Liver (tissue), 9 donors: ENCODE measurements around the gene ARRDC1. TPM values are rescaled to one million over a fixed set of nuclear protein-coding genes. Genes with fewer than 3 reads are reported as not detected.

Source experiments
- DNase-seq: peaks from one replicate; pipeline ENCODE4 v3.0.0-alpha.2; 2017; ENCODE audit warnings: low spot score
- H3K27ac ChIP-seq, 2 donors: one replicate each; pipeline ENCODE4 v1.7.0; 2013; ENCODE audit warnings: inconsistent platforms in 2 of 2, low read length in 2 of 2, control low read depth in 1 of 2, low read depth in 1 of 2, mild to moderate bottlenecking in 1 of 2
- H3K27me3 ChIP-seq, 4 donors: one replicate each; pipeline versions ENCODE4 v1.6.1 to v1.7.0; 2013; ENCODE audit warnings: low read length in 3 of 4, inconsistent platforms in 1 of 4, mild to moderate bottlenecking in 1 of 4, moderate library complexity in 1 of 4; ENCODE audit not compliant: control insufficient read depth in 4 of 4, insufficient read depth in 4 of 4
- H3K36me3 ChIP-seq, 4 donors: one replicate each; pipeline versions ENCODE4 v1.6.1 to v1.7.0; 2013; ENCODE audit warnings: low read length in 3 of 4, mild to moderate bottlenecking in 3 of 4, low read depth in 1 of 4, moderate library complexity in 1 of 4; ENCODE audit not compliant: control insufficient read depth in 4 of 4, insufficient read depth in 3 of 4
- H3K4me1 ChIP-seq, 4 donors: one replicate each; pipeline versions ENCODE4 v1.6.1 to v1.7.0; 2013; ENCODE audit warnings: low read length in 3 of 4, mild to moderate bottlenecking in 3 of 4, moderate library complexity in 1 of 4; ENCODE audit not compliant: control insufficient read depth in 4 of 4, insufficient read depth in 4 of 4
- H3K4me3 ChIP-seq, 3 donors: one replicate each; pipeline versions ENCODE4 v1.6.1 to v1.7.0; 2013; ENCODE audit warnings: low read length in 3 of 3, control low read depth in 1 of 3, low read depth in 1 of 3, mild to moderate bottlenecking in 1 of 3
- H3K9ac ChIP-seq, 2 donors: one replicate each; pipeline ENCODE4 v1.7.0; 2013; ENCODE audit warnings: low read length in 2 of 2, mild to moderate bottlenecking in 2 of 2, moderate library complexity in 2 of 2, control low read depth in 1 of 2, low read depth in 1 of 2
- H3K9me3 ChIP-seq, 4 donors: one replicate each; pipeline versions ENCODE4 v1.6.1 to v1.7.0; 2013; ENCODE audit warnings: low read length in 3 of 4; ENCODE audit not compliant: control insufficient read depth in 4 of 4
- EGR1 ChIP-seq, 2 donors: IDR thresholded peaks; 2 replicates each; pipeline ENCODE4 v1.6.1; 2016 to 2018; ENCODE audit warnings: antibody characterized with exemption in 2 of 2, low read depth in 2 of 2
- FOXA1 ChIP-seq: IDR thresholded peaks from 2 replicates; pipeline ENCODE4 v1.6.1; 2016; ENCODE audit warnings: antibody characterized with exemption
- FOXA2 ChIP-seq: IDR thresholded peaks from 2 replicates; pipeline ENCODE4 v1.6.1; 2016; ENCODE audit warnings: antibody characterized with exemption
- GABPA ChIP-seq, 2 donors: IDR thresholded peaks in 1 of 2; conservative IDR thresholded peaks in 1 of 2; 2 replicates each; pipeline ENCODE4 v1.6.1; 2016; ENCODE audit warnings: antibody characterized with exemption in 2 of 2, mild to moderate bottlenecking in 1 of 2, moderate library complexity in 1 of 2
- HNF4A ChIP-seq, 2 donors: conservative IDR thresholded peaks; 2 replicates each; pipeline ENCODE4 v1.6.1; 2016; ENCODE audit warnings: antibody characterized with exemption in 2 of 2, mild to moderate bottlenecking in 2 of 2
- HNF4G ChIP-seq: IDR thresholded peaks from 2 replicates; pipeline ENCODE4 v1.6.1; 2016; ENCODE audit warnings: antibody characterized with exemption
- JUND ChIP-seq, 2 donors: IDR thresholded peaks; 2 replicates each; pipeline ENCODE4 v1.6.1; 2016; ENCODE audit warnings: antibody characterized with exemption in 2 of 2
- NR2F2 ChIP-seq: IDR thresholded peaks from 2 replicates; pipeline ENCODE4 v1.6.1; 2016; ENCODE audit warnings: antibody characterized with exemption
- RAD21 ChIP-seq, 2 donors: IDR thresholded peaks; 2 replicates each; pipeline ENCODE4 v1.6.1; 2016; ENCODE audit warnings: antibody characterized with exemption in 2 of 2, mild to moderate bottlenecking in 2 of 2
- RXRA ChIP-seq, 2 donors: IDR thresholded peaks; 2 replicates each; pipeline ENCODE4 v1.6.1; 2017 to 2018; ENCODE audit warnings: antibody characterized with exemption in 2 of 2, mild to moderate bottlenecking in 1 of 2
- SP1 ChIP-seq: IDR thresholded peaks from 2 replicates; pipeline ENCODE4 v1.6.1; 2018; ENCODE audit warnings: antibody characterized with exemption, mild to moderate bottlenecking
- TAF1 ChIP-seq: conservative IDR thresholded peaks from 2 replicates; pipeline ENCODE4 v1.6.1; 2016; ENCODE audit warnings: antibody characterized with exemption, mild to moderate bottlenecking
- YY1 ChIP-seq: IDR thresholded peaks from 2 replicates; pipeline ENCODE4 v1.6.1; 2016; ENCODE audit warnings: antibody characterized with exemption, mild to moderate bottlenecking
- WGBS: extraction: QIAGEN DNeasy Blood & Tissue Kit; methylation state at CpG from one replicate; pipeline ENCODE4 v1.1.7; 2013; 5-methylcytosine and 5-hydroxymethylcytosine counted together
- polyA plus RNA-seq, 2 donors: library from polyadenylated mRNA; stranded (reverse) in 1 of 2; unstranded in 1 of 2; fragments of 200-250 nt in 1 of 2; fragments of >200 nt in 1 of 2; fragmentation: Nextera tagmentation in 1 of 2; extraction: Ambion mirVana in 1 of 2; gene quantifications; one replicate each; pipeline versions ENCODE4 v1.2.1 to v1.2.3, GENCODE V29; 2013 to 2015
- total RNA-seq, 2 donors: library from RNA; depleted of rRNA; stranded (reverse); fragments of >200 nt; gene quantifications; one replicate each; pipeline ENCODE4 v1.2.3, GENCODE V29; 2014
- TF ChIP-seq, protein P1 (sequence below): IDR thresholded peaks from 2 replicates; pipeline ENCODE4 v1.6.1; 2016; ENCODE audit warnings: antibody characterized with exemption
- TF ChIP-seq, protein P2 (sequence below): IDR thresholded peaks from 2 replicates; pipeline ENCODE4 v1.6.1; 2016; ENCODE audit warnings: antibody characterized with exemption, mild to moderate bottlenecking
- TF ChIP-seq, protein P3 (sequence below): IDR thresholded peaks from 2 replicates; pipeline ENCODE4 v1.6.1; 2016; ENCODE audit warnings: antibody characterized with exemption
- TF ChIP-seq, protein P4 (sequence below): fragments of 150-350 bp; IDR thresholded peaks from 2 replicates; pipeline ENCODE4 v1.5.1; 2017; ENCODE audit warnings: improper control_type of control experiment, low read depth, low read length; ENCODE audit not compliant: missing input control
- donor health status: healthy.
- donor health status: healthy.
- donor health status: healthy.
- donor health status: healthy.
- donor health status: healthy.

ARRDC1 gene
- total and polyA plus RNA-seq, 4 donors, result 9.8 to 31.6 (median 23.4) TPM

DNA sequence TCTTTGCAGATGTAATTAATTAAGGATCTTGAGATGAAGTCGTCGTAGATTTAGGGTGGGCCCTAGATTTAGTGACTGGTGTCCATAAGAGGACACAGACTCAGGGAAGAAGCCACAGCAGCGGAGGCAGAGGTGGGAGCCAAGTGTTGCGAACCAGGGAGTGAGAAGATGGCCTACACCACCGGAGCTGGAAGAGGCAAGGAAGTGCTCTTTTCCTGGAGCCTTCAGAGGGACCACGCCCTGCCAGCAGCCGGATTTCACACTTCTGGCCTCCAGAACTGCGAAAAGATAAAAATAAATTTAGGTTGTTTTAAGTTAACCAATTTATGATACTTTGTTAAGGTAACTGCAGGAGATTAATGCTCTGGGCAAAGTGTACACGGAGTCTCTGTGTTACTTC is 44.1 kb downstream of the ARRDC1 start:
- no peak overlapping the region for H3K27ac ChIP-seq

DNA sequence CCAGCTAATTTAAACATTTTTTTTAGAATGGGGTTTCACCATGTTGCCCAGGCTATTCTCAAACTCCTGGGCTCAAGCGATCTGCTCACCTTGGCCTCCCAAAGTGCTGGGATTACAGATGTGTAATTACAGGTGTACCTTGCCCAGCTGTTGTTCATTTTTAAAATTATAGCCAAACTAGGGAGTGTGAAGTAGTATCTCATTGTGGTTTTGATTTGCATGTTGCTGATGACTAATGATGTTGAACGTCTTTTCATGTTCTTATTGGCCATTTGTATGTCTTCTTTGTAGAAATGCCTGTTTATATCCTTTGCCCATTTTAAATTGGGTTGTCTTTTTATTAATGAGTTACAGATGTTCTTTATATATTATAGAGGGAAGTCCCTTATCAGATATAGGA is 44.8 kb downstream of the ARRDC1 start:
- no peaks in the 10 kb centered on the region for H3K4me1 ChIP-seq
- 91% methylated on average over 2 of the region's 2 CpGs for WGBS
- no peak for DNase-seq
- H3K9me3 ChIP-seq, result no peaks in the 10 kb centered on the region
- TF ChIP-seq RXRA (IDR thresholded peaks at IDR 0.05), result no peak
- TF ChIP-seq HNF4G, result no peak
- TF ChIP-seq FOXA1, result no peak
- TF ChIP-seq YY1, result no peak
- TF ChIP-seq SP1, result no peak
- no peak for TF ChIP-seq NR2F2
- no peak for TF ChIP-seq FOXA2
- TF ChIP-seq, protein P1, sequence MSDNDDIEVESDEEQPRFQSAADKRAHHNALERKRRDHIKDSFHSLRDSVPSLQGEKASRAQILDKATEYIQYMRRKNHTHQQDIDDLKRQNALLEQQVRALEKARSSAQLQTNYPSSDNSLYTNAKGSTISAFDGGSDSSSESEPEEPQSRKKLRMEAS, result no peak
- TF ChIP-seq GABPA (IDR thresholded peaks at IDR 0.05 in 1 of 2, conservative IDR thresholded peaks at IDR 0.05 in 1 of 2), result no peak
- TF ChIP-seq EGR1 (IDR thresholded peaks at IDR 0.05; ENCODE audit: low read depth in 2 of 2), result no peak
- TF ChIP-seq JUND (IDR thresholded peaks at IDR 0.05), result no peak
- TF ChIP-seq, protein P2, sequence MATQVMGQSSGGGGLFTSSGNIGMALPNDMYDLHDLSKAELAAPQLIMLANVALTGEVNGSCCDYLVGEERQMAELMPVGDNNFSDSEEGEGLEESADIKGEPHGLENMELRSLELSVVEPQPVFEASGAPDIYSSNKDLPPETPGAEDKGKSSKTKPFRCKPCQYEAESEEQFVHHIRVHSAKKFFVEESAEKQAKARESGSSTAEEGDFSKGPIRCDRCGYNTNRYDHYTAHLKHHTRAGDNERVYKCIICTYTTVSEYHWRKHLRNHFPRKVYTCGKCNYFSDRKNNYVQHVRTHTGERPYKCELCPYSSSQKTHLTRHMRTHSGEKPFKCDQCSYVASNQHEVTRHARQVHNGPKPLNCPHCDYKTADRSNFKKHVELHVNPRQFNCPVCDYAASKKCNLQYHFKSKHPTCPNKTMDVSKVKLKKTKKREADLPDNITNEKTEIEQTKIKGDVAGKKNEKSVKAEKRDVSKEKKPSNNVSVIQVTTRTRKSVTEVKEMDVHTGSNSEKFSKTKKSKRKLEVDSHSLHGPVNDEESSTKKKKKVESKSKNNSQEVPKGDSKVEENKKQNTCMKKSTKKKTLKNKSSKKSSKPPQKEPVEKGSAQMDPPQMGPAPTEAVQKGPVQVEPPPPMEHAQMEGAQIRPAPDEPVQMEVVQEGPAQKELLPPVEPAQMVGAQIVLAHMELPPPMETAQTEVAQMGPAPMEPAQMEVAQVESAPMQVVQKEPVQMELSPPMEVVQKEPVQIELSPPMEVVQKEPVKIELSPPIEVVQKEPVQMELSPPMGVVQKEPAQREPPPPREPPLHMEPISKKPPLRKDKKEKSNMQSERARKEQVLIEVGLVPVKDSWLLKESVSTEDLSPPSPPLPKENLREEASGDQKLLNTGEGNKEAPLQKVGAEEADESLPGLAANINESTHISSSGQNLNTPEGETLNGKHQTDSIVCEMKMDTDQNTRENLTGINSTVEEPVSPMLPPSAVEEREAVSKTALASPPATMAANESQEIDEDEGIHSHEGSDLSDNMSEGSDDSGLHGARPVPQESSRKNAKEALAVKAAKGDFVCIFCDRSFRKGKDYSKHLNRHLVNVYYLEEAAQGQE, result no peak
- H3K36me3 ChIP-seq, result peaks cover 0 to 8% (median 2%) of the 10 kb centered on the region in 4 donors
- no peak overlapping the region for H3K27ac ChIP-seq
- H3K9ac ChIP-seq, result no peak overlapping the region
- H3K4me3 ChIP-seq, result no peak overlapping the region
- H3K27me3 ChIP-seq, result no peaks in the 10 kb centered on the region

More for the DNA sequence above, 44.1 kb downstream of the ARRDC1 start:
- no peaks in the 10 kb centered on the region for H3K4me1 ChIP-seq
- H3K27me3 ChIP-seq, result no peaks in the 10 kb centered on the region
- H3K9me3 ChIP-seq, result no peaks in the 10 kb centered on the region
- TF ChIP-seq, protein P3, sequence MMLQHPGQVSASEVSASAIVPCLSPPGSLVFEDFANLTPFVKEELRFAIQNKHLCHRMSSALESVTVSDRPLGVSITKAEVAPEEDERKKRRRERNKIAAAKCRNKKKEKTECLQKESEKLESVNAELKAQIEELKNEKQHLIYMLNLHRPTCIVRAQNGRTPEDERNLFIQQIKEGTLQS, result no peak
- TF ChIP-seq JUND (IDR thresholded peaks at IDR 0.05) (no peak), FOXA2 (no peak), GABPA (IDR thresholded peaks at IDR 0.05 in 1 of 2, conservative IDR thresholded peaks at IDR 0.05 in 1 of 2) (no peak), TAF1 (no peak), RAD21 (IDR thresholded peaks at IDR 0.05) (no peak), FOXA1 (no peak), RXRA (IDR thresholded peaks at IDR 0.05) (no peak), YY1 (no peak), HNF4A (conservative IDR thresholded peaks at IDR 0.05) (no peak), HNF4G (no peak)
- TF ChIP-seq, protein P2, result no peak
- TF ChIP-seq, protein P4, sequence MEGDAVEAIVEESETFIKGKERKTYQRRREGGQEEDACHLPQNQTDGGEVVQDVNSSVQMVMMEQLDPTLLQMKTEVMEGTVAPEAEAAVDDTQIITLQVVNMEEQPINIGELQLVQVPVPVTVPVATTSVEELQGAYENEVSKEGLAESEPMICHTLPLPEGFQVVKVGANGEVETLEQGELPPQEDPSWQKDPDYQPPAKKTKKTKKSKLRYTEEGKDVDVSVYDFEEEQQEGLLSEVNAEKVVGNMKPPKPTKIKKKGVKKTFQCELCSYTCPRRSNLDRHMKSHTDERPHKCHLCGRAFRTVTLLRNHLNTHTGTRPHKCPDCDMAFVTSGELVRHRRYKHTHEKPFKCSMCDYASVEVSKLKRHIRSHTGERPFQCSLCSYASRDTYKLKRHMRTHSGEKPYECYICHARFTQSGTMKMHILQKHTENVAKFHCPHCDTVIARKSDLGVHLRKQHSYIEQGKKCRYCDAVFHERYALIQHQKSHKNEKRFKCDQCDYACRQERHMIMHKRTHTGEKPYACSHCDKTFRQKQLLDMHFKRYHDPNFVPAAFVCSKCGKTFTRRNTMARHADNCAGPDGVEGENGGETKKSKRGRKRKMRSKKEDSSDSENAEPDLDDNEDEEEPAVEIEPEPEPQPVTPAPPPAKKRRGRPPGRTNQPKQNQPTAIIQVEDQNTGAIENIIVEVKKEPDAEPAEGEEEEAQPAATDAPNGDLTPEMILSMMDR, result no peak
- TF ChIP-seq, protein P1, result no peak
- 86% methylated on average over 9 of the region's 9 CpGs for WGBS
- no peak for DNase-seq
- peaks cover 0 to 6% (median 2%) of the 10 kb centered on the region in 4 donors for H3K36me3 ChIP-seq
- H3K4me3 ChIP-seq, result no peak overlapping the region
- no peak overlapping the region for H3K9ac ChIP-seq
